GM23338 (cell line): ENCODE results near the gene DENND2A. TPM values are rescaled to one million over a fixed set of nuclear protein-coding genes. Genes with fewer than 3 reads are reported as not detected.

ENCODE experiments used
- ATAC-seq: fragments of 200-7000 bp; cut with Tn5 transposase; 3 replicates; pipeline ENCODE4 v1.9.1; 2020
- DNase-seq: peaks from one replicate; pipeline ENCODE4 v3.0.0-alpha.2; 2015; ENCODE audit warnings: low spot score
- H2AFZ ChIP-seq: fragments of 200-600 bp; sonication (generic); 2 replicates; pipeline ENCODE4 v1.8.0; 2016; ENCODE audit warnings: antibody characterized with exemption, mild to moderate bottlenecking, moderate library complexity
- H3F3A ChIP-seq: fragments of 200-600 bp; sonication (generic); replicated peaks from 2 replicates; pipeline ENCODE4 v1.8.0; 2017; ENCODE audit warnings: antibody characterized with exemption, mixed run types, low read depth
- H3K27ac ChIP-seq: fragments of 200-600 bp; sonication (generic); 2 replicates; pipeline ENCODE4 v1.6.1; 2016; ENCODE audit warnings: low read depth
- H3K27me3 ChIP-seq: fragments of 200-600 bp; sonication (generic); 2 replicates; pipeline ENCODE4 v1.8.0; 2016; ENCODE audit warnings: mild to moderate bottlenecking, mixed run types, moderate library complexity; ENCODE audit not compliant: insufficient read depth
- H3K36me3 ChIP-seq: fragments of 200-600 bp; sonication (generic); 2 replicates; pipeline ENCODE4 v1.8.0; 2016; ENCODE audit warnings: mild to moderate bottlenecking; ENCODE audit not compliant: insufficient read depth
- H3K4me1 ChIP-seq: fragments of 200-600 bp; sonication (generic); 2 replicates; pipeline ENCODE4 v1.8.0; 2016; ENCODE audit warnings: mild to moderate bottlenecking, moderate library complexity; ENCODE audit not compliant: insufficient read depth
- H3K4me2 ChIP-seq: fragments of 200-600 bp; sonication (generic); 2 replicates; pipeline ENCODE4 v1.7.1; 2017; ENCODE audit warnings: mixed run types
- H3K4me3 ChIP-seq: fragments of 200-600 bp; sonication (generic); 2 replicates; pipeline ENCODE4 v1.6.1; 2016; ENCODE audit warnings: mixed run types
- H3K79me2 ChIP-seq: fragments of 200-600 bp; sonication (generic); replicated peaks from 2 replicates; pipeline ENCODE4 v1.8.0; 2017; ENCODE audit warnings: mild to moderate bottlenecking; ENCODE audit not compliant: insufficient read depth
- H3K9me2 ChIP-seq: fragments of 200-600 bp; sonication (generic); 2 replicates; pipeline ENCODE4 v1.8.0; 2017; ENCODE audit not compliant: insufficient read depth
- H4K20me1 ChIP-seq: fragments of 200-600 bp; sonication (generic); replicated peaks from 2 replicates; pipeline ENCODE4 v1.8.0; 2017; ENCODE audit warnings: mild to moderate bottlenecking; ENCODE audit not compliant: insufficient read depth
- H3K27ac Mint-ChIP-seq: 2 replicates; pipeline ENCODE4 v1.8.0; 2020; ENCODE audit warnings: inconsistent platforms, mild to moderate bottlenecking, moderate library complexity, mixed read lengths
- H3K27me3 Mint-ChIP-seq: 3 replicates; pipeline ENCODE4 v1.8.0; 2022; ENCODE audit warnings: low read depth, mild to moderate bottlenecking, moderate library complexity, mixed read lengths, inconsistent platforms; ENCODE audit not compliant: insufficient read depth, poor library complexity
- H3K36me3 Mint-ChIP-seq: 3 replicates; pipeline ENCODE4 v1.8.0; 2021; ENCODE audit warnings: low read depth, mild to moderate bottlenecking, inconsistent platforms, moderate library complexity, mixed read lengths
- H3K4me1 Mint-ChIP-seq: 3 replicates; pipeline ENCODE4 v1.8.0; 2020; ENCODE audit warnings: mild to moderate bottlenecking, inconsistent platforms, mixed read lengths
- H3K4me3 Mint-ChIP-seq: 3 replicates; pipeline ENCODE4 v1.8.0; 2021; ENCODE audit warnings: moderate library complexity, mild to moderate bottlenecking, inconsistent platforms, mixed read lengths
- H3K9me3 Mint-ChIP-seq: 3 replicates; pipeline ENCODE4 v1.8.0; 2020; ENCODE audit warnings: moderate library complexity, mild to moderate bottlenecking, inconsistent platforms, mixed read lengths
- EZH2 ChIP-seq: fragments of 200-600 bp; sonication (generic); IDR thresholded peaks from one replicate; pipeline ENCODE4 v1.8.0; 2017; ENCODE audit warnings: antibody characterized with exemption, mild to moderate bottlenecking, low read depth; ENCODE audit not compliant: unreplicated experiment
- EZH2phosphoT487 ChIP-seq: fragments of 200-600 bp; sonication (generic); IDR thresholded peaks from one replicate; pipeline ENCODE4 v1.8.1; 2018; ENCODE audit warnings: antibody characterized with exemption; ENCODE audit not compliant: unreplicated experiment
- JUNB ChIP-seq: IDR thresholded peaks from one replicate; pipeline ENCODE4 v1.6.1; 2016; ENCODE audit warnings: antibody characterized with exemption; ENCODE audit not compliant: unreplicated experiment
- NANOG ChIP-seq: IDR thresholded peaks from 2 replicates; pipeline ENCODE4 v1.6.1; 2016; ENCODE audit warnings: antibody characterized with exemption, borderline replicate concordance
- POLR2AphosphoS5 ChIP-seq: IDR thresholded peaks from 2 replicates; pipeline ENCODE4 v1.6.1; 2016; ENCODE audit warnings: antibody characterized with exemption, low read depth
- REST ChIP-seq: IDR thresholded peaks from one replicate; pipeline ENCODE4 v1.6.1; 2018; ENCODE audit warnings: antibody characterized with exemption; ENCODE audit not compliant: unreplicated experiment
- STAT1 ChIP-seq: IDR thresholded peaks from one replicate; pipeline ENCODE4 v1.6.1; 2016; ENCODE audit warnings: antibody characterized with exemption; ENCODE audit not compliant: unreplicated experiment
- ZNF114 ChIP-seq: fragments of 250-450 bp; sonication (Bioruptor Pico); IDR thresholded peaks from 2 replicates; pipeline ENCODE4 v1.5.0; 2020; ENCODE audit warnings: mild to moderate bottlenecking, moderate library complexity
- ZNF331 ChIP-seq: fragments of 250-450 bp; sonication (Bioruptor Pico); IDR thresholded peaks from 2 replicates; pipeline ENCODE4 v1.5.0; 2020; ENCODE audit warnings: low read depth, mild to moderate bottlenecking, moderate library complexity
- polyA plus RNA-seq: library from polyadenylated mRNA; unstranded; fragments of >200 nt; fragmentation: Nextera tagmentation; extraction: Ambion mirVana; gene quantifications from 2 replicates; pipeline ENCODE4 v1.2.1, GENCODE V29; 2016
- total RNA-seq: library from RNA; depleted of rRNA; stranded (reverse); fragments of >200 nt; shearing (Covaris generic); gene quantifications from 2 replicates; pipeline ENCODE4 v1.2.3, GENCODE V29; 2014
- TF ChIP-seq, protein P1 (sequence below): fragments of 250-450 bp; sonication (Bioruptor Pico); IDR thresholded peaks from 2 replicates; pipeline ENCODE4 v1.5.0; 2020; ENCODE audit warnings: mild to moderate bottlenecking, moderate library complexity

DENND2A gene
- total and polyA plus RNA-seq, 2 experiments from 2014 or later, result 1.7 to 5.6 TPM

DNA sequence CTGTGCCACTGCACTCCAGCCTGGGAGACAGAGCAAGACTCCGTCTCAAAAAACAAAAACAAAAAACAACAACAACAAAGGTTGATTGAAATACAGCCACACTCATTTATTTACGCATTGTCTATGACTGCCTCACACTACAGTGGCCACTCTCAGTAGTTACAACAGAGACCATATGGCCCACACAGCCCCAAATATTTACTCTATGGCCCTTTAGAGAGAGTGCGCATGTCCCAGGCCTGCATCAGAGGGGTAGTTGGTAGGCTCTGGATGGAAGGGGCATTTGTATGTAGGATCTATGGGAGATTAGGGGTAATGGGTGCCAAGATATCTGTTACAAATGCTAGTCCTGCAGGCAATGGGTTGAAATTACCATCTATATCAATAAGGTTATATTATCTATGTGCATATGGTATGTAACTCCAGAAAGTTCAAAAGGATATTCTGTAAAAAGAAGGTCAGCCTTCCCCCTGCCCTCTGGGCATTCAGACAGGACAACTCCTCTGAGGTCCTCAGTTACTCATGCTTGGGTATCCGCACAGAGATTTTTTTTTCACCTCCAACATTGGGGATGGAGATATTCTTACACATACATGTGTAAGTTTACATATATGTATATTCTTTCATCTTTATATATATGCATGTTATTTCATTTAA lies 56.3 kb downstream of the DENND2A start (continued):
- TF ChIP-seq JUNB, result no peak
- TF ChIP-seq NANOG, result no peak
- no peak for TF ChIP-seq EZH2
- no peak for TF ChIP-seq ZNF114
- TF ChIP-seq STAT1, result no peak
- no peak for TF ChIP-seq EZH2phosphoT487

DNA sequence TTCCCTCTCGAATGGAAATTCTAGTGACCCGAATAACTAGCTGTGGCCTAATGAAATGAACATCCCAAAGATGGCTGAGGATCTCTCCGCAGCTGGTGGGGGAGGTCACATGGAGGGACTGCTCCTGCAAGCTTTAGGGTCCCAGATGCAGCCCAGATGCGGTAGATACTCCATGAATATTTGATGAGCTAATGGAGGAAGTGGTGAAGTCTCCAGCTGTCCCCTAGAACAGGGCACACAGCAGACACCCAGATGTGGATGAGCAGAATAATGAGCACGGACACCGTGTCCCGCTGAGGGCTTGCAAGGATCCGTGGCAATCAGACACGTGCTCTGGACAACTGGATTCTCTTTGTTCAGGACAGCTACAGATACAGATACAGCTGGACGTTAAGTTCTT lies 59.2 kb downstream of the DENND2A start:
- Mint-ChIP-seq H3K4me3 (no peak overlapping the region), H3K27ac (no peak overlapping the region), H3K9me3 (no peaks in the 10 kb centered on the region), H3K36me3 (0 out of 3 replicates have a peak, but pooled peaks cover 3% of the 10 kb centered on the region), H3K27me3 (no peaks in the 10 kb centered on the region), H3K4me1 (no peaks in the 10 kb centered on the region)
- H3K27ac ChIP-seq, result no peak overlapping the region
- no peaks in the 10 kb centered on the region for H3K79me2 ChIP-seq
- ATAC-seq (no peak), DNase-seq (no peak)
- no peak overlapping the region for H3K4me2 ChIP-seq
- no peaks in the 10 kb centered on the region for H3K9me2 ChIP-seq
- no peaks in the 10 kb centered on the region for H3K4me1 ChIP-seq
- TF ChIP-seq, protein P1, sequence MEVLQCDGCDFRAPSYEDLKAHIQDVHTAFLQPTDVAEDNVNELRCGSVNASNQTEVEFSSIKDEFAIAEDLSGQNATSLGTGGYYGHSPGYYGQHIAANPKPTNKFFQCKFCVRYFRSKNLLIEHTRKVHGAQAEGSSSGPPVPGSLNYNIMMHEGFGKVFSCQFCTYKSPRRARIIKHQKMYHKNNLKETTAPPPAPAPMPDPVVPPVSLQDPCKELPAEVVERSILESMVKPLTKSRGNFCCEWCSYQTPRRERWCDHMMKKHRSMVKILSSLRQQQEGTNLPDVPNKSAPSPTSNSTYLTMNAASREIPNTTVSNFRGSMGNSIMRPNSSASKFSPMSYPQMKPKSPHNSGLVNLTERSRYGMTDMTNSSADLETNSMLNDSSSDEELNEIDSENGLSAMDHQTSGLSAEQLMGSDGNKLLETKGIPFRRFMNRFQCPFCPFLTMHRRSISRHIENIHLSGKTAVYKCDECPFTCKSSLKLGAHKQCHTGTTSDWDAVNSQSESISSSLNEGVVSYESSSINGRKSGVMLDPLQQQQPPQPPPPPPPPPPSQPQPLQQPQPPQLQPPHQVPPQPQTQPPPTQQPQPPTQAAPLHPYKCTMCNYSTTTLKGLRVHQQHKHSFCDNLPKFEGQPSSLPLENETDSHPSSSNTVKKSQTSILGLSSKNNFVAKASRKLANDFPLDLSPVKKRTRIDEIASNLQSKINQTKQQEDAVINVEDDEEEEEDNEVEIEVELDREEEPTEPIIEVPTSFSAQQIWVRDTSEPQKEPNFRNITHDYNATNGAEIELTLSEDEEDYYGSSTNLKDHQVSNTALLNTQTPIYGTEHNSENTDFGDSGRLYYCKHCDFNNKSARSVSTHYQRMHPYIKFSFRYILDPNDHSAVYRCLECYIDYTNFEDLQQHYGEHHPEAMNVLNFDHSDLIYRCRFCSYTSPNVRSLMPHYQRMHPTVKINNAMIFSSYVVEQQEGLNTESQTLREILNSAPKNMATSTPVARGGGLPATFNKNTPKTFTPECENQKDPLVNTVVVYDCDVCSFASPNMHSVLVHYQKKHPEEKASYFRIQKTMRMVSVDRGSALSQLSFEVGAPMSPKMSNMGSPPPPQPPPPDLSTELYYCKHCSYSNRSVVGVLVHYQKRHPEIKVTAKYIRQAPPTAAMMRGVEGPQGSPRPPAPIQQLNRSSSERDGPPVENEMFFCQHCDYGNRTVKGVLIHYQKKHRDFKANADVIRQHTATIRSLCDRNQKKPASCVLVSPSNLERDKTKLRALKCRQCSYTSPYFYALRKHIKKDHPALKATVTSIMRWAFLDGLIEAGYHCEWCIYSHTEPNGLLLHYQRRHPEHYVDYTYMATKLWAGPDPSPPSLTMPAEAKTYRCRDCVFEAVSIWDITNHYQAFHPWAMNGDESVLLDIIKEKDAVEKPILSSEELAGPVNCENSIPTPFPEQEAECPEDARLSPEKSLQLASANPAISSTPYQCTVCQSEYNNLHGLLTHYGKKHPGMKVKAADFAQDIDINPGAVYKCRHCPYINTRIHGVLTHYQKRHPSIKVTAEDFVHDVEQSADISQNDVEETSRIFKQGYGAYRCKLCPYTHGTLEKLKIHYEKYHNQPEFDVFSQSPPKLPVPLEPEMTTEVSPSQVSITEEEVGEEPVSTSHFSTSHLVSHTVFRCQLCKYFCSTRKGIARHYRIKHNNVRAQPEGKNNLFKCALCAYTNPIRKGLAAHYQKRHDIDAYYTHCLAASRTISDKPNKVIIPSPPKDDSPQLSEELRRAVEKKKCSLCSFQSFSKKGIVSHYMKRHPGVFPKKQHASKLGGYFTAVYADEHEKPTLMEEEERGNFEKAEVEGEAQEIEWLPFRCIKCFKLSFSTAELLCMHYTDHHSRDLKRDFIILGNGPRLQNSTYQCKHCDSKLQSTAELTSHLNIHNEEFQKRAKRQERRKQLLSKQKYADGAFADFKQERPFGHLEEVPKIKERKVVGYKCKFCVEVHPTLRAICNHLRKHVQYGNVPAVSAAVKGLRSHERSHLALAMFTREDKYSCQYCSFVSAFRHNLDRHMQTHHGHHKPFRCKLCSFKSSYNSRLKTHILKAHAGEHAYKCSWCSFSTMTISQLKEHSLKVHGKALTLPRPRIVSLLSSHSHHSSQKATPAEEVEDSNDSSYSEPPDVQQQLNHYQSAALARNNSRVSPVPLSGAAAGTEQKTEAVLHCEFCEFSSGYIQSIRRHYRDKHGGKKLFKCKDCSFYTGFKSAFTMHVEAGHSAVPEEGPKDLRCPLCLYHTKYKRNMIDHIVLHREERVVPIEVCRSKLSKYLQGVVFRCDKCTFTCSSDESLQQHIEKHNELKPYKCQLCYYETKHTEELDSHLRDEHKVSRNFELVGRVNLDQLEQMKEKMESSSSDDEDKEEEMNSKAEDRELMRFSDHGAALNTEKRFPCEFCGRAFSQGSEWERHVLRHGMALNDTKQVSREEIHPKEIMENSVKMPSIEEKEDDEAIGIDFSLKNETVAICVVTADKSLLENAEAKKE, result no peak
- TF ChIP-seq REST, result no peak
- no peak for TF ChIP-seq JUNB
- TF ChIP-seq ZNF331, result no peak
- no peak for TF ChIP-seq EZH2
- no peak for TF ChIP-seq EZH2phosphoT487
- no peak for TF ChIP-seq POLR2AphosphoS5
- no peak overlapping the region for H2AFZ ChIP-seq
- no peaks in the 10 kb centered on the region for H3K27me3 ChIP-seq
- no peaks in the 10 kb centered on the region for H4K20me1 ChIP-seq
- no peak overlapping the region for H3K4me3 ChIP-seq
- no peaks in the 10 kb centered on the region for H3K36me3 ChIP-seq
- H3F3A ChIP-seq, result no peaks in the 10 kb centered on the region
